RWPE2 (cell line): Measurements from ENCODE around the gene MCM8.

Source experiments
- ATAC-seq: fragments of 200-7000 bp; cut with Tn5 transposase; 3 replicates; pipeline ENCODE4 v1.9.1; 2021; ENCODE audit warnings: low read depth
- DNase-seq: peaks from one replicate; pipeline ENCODE4 v3.0.0-alpha.2; 2020; ENCODE audit warnings: low spot score
- H3K27ac ChIP-seq: fragments of 450-650 bp; 2 replicates; pipeline ENCODE4 v1.5.1; 2017; ENCODE audit warnings: mild to moderate bottlenecking; ENCODE audit not compliant: poor library complexity, severe bottlenecking
- H3K27me3 ChIP-seq: fragments of 250-450 bp; sonication (Bioruptor Pico); 2 replicates; pipeline ENCODE4 v1.5.1; 2021; ENCODE audit warnings: mild to moderate bottlenecking, moderate library complexity; ENCODE audit not compliant: insufficient read depth, poor library complexity, severe bottlenecking
- H3K36me3 ChIP-seq: fragments of 250-450 bp; sonication (Bioruptor Pico); 2 replicates; pipeline ENCODE4 v1.5.1; 2020; ENCODE audit warnings: low read depth, mild to moderate bottlenecking, moderate library complexity
- H3K4me1 ChIP-seq: fragments of 250-450 bp; sonication (Bioruptor Pico); 2 replicates; pipeline ENCODE4 v1.5.1; 2021; ENCODE audit warnings: mild to moderate bottlenecking, moderate library complexity; ENCODE audit not compliant: insufficient read depth, poor library complexity, severe bottlenecking
- H3K4me3 ChIP-seq: fragments of 250-450 bp; sonication (Bioruptor Pico); 2 replicates; pipeline ENCODE4 v1.5.1; 2021; ENCODE audit warnings: mild to moderate bottlenecking, moderate library complexity; ENCODE audit not compliant: severe bottlenecking
- H3K9me3 ChIP-seq: fragments of 250-450 bp; sonication (Bioruptor Pico); 2 replicates; pipeline ENCODE4 v1.5.1; 2021; ENCODE audit warnings: mild to moderate bottlenecking, moderate library complexity; ENCODE audit not compliant: severe bottlenecking
- TF ChIP-seq, protein P1 (sequence below): fragments of 450-650 bp; IDR thresholded peaks from one replicate; pipeline ENCODE4 v1.5.1; 2017; ENCODE audit warnings: mild to moderate bottlenecking, moderate library complexity; ENCODE audit not compliant: poor library complexity, severe bottlenecking

Gene MCM8

DNA sequence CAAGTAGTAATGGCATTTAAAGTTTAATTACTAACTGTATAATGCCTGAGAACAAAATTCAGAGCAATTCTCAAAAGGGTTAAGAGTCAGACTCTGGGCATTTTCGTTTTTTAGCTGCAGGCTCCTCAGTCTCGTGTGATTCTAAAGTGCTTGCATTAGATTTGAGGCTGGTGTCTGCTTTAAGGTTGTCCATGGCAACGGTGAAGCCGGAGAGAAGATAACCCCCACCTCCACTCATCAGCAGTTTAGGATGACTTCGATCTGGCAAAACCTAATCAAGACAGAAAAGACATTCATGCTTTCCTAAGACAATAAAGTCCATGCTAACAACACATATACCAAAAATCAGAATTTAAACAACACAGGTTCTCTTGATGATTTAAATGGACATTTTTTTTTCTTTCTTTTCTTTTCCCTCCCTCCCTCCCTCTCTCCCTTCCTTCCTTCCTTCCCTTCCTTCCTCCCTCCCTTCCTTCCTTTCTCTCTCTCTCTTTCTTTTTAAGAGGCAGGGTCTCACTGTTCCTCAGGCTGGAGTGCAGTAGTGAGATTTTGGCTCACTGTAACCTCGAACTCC lies 11.9 kb upstream of the MCM8 start:
- H3K9me3 ChIP-seq = no peaks in the 10 kb centered on the region
- no peak for DNase-seq
- no peak overlapping the region for H3K27ac ChIP-seq
- TF ChIP-seq, protein P1, sequence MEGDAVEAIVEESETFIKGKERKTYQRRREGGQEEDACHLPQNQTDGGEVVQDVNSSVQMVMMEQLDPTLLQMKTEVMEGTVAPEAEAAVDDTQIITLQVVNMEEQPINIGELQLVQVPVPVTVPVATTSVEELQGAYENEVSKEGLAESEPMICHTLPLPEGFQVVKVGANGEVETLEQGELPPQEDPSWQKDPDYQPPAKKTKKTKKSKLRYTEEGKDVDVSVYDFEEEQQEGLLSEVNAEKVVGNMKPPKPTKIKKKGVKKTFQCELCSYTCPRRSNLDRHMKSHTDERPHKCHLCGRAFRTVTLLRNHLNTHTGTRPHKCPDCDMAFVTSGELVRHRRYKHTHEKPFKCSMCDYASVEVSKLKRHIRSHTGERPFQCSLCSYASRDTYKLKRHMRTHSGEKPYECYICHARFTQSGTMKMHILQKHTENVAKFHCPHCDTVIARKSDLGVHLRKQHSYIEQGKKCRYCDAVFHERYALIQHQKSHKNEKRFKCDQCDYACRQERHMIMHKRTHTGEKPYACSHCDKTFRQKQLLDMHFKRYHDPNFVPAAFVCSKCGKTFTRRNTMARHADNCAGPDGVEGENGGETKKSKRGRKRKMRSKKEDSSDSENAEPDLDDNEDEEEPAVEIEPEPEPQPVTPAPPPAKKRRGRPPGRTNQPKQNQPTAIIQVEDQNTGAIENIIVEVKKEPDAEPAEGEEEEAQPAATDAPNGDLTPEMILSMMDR = no peak
- ATAC-seq = no peak
- H3K4me1 ChIP-seq = no peaks in the 10 kb centered on the region
- no peak overlapping the region for H3K4me3 ChIP-seq
- no peaks in the 10 kb centered on the region for H3K27me3 ChIP-seq
- H3K36me3 ChIP-seq = peaks cover 44% of the 10 kb centered on the region

DNA sequence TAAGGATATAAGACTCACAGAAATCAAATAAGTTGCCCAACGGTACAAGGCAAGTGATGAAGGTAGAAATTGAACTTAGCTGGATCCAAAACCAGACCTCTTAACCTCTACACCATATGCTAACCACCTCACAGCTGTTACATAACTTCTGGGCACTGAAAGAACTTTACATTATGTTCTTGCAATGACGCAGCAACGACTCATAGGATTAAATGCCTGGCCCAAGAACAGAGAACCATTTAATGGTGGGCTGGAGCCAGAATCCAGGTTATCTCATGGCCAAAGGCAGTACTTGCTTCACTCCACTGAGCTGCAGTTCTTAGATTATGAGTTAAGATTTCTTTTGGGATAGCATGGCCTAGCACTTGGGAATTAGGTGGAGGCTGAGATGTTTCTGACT lies 4.5 kb upstream of the MCM8 start:
- DNase-seq (no peak), ATAC-seq (peak; percentile 45)
- Histone ChIP-seq H3K27me3 (no peaks in the 10 kb centered on the region), H3K9me3 (no peaks in the 10 kb centered on the region), H3K4me3 (no peak overlapping the region), H3K36me3 (peaks cover 73% of the 10 kb centered on the region), H3K27ac (peak overlapping the region; percentile 55), H3K4me1 (peaks cover 21% of the 10 kb centered on the region)
- TF ChIP-seq, protein P1 = no peak

DNA sequence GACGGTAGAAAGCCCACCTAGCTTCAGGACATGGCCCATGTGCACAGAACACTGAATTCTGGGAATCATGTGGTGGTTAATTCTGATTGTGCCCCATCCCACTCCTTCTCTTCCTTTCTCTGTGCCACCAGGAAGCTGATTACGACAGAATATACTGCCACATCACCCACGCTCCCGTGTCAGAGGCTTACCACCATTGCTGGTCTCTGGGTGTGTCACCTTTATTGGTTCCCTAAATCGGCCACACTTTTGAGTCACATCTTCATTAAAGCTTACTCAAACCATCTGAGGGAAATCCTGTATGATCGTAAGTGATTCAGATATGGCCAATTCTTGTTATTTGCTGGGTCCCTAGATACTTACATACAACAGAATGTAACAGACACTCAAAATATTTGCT lies 3.2 kb upstream of the MCM8 start:
- Histone ChIP-seq H3K27ac (peak overlapping the region; percentile 55), H3K27me3 (no peaks in the 10 kb centered on the region), H3K4me1 (peaks cover 28% of the 10 kb centered on the region), H3K9me3 (no peaks in the 10 kb centered on the region), H3K4me3 (no peak overlapping the region), H3K36me3 (peaks cover 71% of the 10 kb centered on the region)
- ATAC-seq (no peak), DNase-seq (no peak)
- TF ChIP-seq, protein P1 = no peak

DNA sequence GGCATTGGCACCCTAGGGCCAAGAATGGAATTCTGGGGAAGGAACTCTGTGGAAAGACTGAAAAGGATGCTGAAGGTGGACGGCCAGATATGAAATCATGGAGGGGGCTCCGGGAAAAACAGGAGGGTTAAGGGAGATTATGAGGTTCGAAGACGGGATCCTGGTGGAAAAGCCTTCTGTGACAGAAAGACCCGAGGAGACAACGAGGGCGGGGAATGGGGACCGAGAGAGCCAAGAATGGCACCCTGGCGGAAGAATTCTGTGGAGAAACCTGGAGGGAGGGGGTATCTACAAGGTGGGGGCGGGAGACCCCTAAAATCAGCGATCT lies 545 bp upstream of the MCM8 start:
- Histone ChIP-seq H3K27me3 (no peaks in the 10 kb centered on the region), H3K27ac (peak overlapping the region; percentile 68), H3K36me3 (peaks cover 70% of the 10 kb centered on the region), H3K4me1 (peaks cover 28% of the 10 kb centered on the region), H3K9me3 (no peaks in the 10 kb centered on the region), H3K4me3 (peak overlapping the region; percentile 85)
- TF ChIP-seq, protein P1 = no peak
- DNase-seq = no peak
- no peak for ATAC-seq

DNA sequence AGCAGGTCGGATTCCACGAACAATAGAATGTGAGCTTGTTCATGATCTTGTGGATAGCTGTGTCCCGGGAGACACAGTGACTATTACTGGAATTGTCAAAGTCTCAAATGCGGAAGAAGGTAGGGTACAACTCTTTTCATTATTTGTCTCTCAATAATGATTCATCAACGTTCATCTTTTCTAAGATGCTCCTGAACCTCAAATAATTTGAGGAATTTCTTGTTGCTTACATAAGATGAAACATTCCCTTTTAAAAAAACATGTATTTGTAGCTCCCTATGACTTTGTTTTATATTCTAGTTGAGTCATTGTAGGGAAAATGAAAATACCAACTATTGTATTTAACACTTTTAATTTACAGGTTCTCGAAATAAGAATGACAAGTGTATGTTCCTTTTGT lies 17.0 kb downstream of the MCM8 start:
- H3K36me3 ChIP-seq = peaks cover 75% of the 10 kb centered on the region
- ATAC-seq = no peak

More for the DNA sequence above, 17.0 kb downstream of the MCM8 start:
- no peaks in the 10 kb centered on the region for H3K9me3 ChIP-seq
- no peak overlapping the region for H3K4me3 ChIP-seq
- H3K27ac ChIP-seq = no peak overlapping the region
- TF ChIP-seq, protein P1 = no peak
- no peaks in the 10 kb centered on the region for H3K27me3 ChIP-seq
- no peak for DNase-seq
- peaks cover 4% of the 10 kb centered on the region for H3K4me1 ChIP-seq
